Effector memory CD4-positive, alpha-beta T cell (primary cell): Measurements from ENCODE around the gene PELI2.

Experiments used
- DNase-seq, 3 donors: peaks; one replicate each; pipeline ENCODE4 v3.0.0-alpha.2; 2020
- H3K27ac ChIP-seq: 2 replicates; pipeline ENCODE4 v1.7.0; 2013; ENCODE audit warnings: mild to moderate bottlenecking, low read length, moderate library complexity; ENCODE audit not compliant: insufficient read depth, poor library complexity, severe bottlenecking
- H3K27me3 ChIP-seq: replicated peaks from 2 replicates; pipeline ENCODE4 v1.7.0; 2013; ENCODE audit warnings: mild to moderate bottlenecking, low read length; ENCODE audit not compliant: insufficient read depth, control insufficient read depth, poor library complexity, severe bottlenecking
- H3K36me3 ChIP-seq: 2 replicates; pipeline ENCODE4 v1.7.0; 2013; ENCODE audit warnings: mild to moderate bottlenecking, low read length, moderate library complexity; ENCODE audit not compliant: control insufficient read depth, insufficient read depth
- H3K4me1 ChIP-seq: 2 replicates; pipeline ENCODE4 v1.7.0; 2013; ENCODE audit warnings: low read length, mild to moderate bottlenecking; ENCODE audit not compliant: control insufficient read depth, insufficient read depth, poor library complexity, severe bottlenecking
- H3K4me3 ChIP-seq: 2 replicates; pipeline ENCODE4 v1.7.0; 2013; ENCODE audit warnings: low read length, low read depth, mild to moderate bottlenecking; ENCODE audit not compliant: insufficient read depth, poor library complexity, severe bottlenecking
- H3K9me3 ChIP-seq: 2 replicates; pipeline ENCODE4 v1.7.0; 2013; ENCODE audit warnings: mild to moderate bottlenecking, low read length, moderate library complexity; ENCODE audit not compliant: control insufficient read depth

The PELI2 gene

DNA sequence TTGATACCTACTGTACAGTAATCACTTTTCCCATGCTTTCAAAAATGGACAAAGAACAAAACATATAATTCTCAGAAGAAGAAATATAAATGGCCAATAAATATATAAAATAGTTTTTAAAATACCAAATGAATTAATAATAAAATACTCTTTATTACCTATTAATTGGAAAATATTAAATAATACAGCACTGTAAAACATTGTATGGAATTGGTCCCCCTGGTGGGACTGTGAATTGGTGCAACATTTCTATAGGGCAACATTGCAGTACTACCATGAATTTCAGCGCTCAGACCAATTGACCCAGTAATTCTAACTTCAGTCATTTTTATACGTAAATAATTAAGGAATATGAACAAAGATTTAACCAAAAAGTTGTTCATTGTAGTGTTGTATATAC lies 162.6 kb downstream of the PELI2 start:
- DNase-seq: no peak
- no peaks in the 10 kb centered on the region for H3K36me3 ChIP-seq
- no peaks in the 10 kb centered on the region for H3K27me3 ChIP-seq
- H3K4me3 ChIP-seq: no peak overlapping the region
- no peaks in the 10 kb centered on the region for H3K4me1 ChIP-seq
- H3K9me3 ChIP-seq: no peaks in the 10 kb centered on the region
- no peak overlapping the region for H3K27ac ChIP-seq

DNA sequence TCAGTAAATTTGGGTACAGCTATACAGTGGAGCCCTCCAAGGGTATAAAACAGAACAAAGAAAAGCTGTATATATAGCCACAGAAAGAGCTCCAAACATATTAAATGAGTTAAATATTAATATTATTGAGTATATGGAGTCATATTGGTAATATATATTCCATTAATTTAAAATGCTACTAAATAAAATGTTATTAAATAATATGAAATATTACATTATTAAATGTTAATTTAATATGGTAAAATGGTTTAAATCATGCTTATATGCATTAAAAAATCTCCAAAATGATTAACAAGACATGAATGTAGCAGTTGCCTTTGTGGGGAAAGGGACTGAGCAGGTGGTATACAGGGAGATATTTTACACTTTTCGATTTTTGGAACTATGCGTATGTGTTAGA lies 164.0 kb downstream of the PELI2 start:
- H3K4me1 ChIP-seq: no peaks in the 10 kb centered on the region
- no peaks in the 10 kb centered on the region for H3K27me3 ChIP-seq
- no peak overlapping the region for H3K27ac ChIP-seq
- H3K9me3 ChIP-seq: no peaks in the 10 kb centered on the region
- no peak for DNase-seq
- no peaks in the 10 kb centered on the region for H3K36me3 ChIP-seq
- H3K4me3 ChIP-seq: no peak overlapping the region

DNA sequence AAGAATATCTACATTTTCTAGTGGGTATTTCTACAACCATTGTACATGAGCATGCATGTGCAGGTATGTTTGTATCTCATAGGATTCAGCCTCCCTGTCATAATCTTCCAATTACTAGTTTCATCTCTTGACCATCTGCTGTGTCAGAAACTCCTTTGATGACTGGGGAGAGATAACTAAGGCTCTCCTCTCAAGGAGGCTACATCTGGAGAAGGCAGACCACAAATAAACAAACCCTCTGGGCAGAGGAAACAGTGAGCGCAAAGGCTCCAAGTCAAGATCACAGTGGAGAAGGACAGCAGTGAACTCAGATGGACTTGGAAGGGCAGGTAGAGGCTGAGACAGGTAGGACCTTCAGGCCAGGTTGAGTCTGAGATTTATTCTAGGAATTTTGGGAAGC lies 166.4 kb downstream of the PELI2 start:
- DNase-seq: no peak
- Histone ChIP-seq H3K9me3 (no peaks in the 10 kb centered on the region), H3K27ac (no peak overlapping the region), H3K27me3 (no peaks in the 10 kb centered on the region), H3K4me1 (no peaks in the 10 kb centered on the region), H3K4me3 (no peak overlapping the region), H3K36me3 (no peaks in the 10 kb centered on the region)

DNA sequence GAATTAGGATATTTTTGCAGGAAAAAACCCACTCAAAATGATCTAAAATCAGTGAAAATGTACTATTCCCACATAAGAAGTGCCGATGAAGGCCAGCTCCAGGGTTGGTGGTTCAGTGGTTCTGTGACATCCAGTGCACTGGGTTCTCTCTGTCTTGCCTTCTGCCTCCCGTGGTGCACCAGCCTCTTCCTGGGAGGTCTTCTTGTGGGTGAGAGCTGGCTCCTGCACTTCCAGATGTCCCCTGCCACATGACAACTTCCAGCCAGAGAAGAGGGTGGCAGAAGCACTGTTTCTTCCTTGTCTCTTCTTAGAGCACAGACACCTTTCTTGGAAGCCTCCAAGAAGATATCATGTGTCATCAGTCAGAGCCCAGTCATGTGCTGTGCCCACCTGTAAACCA lies 170.9 kb downstream of the PELI2 start:
- Histone ChIP-seq H3K9me3 (no peaks in the 10 kb centered on the region), H3K27ac (no peak overlapping the region)

DNA sequence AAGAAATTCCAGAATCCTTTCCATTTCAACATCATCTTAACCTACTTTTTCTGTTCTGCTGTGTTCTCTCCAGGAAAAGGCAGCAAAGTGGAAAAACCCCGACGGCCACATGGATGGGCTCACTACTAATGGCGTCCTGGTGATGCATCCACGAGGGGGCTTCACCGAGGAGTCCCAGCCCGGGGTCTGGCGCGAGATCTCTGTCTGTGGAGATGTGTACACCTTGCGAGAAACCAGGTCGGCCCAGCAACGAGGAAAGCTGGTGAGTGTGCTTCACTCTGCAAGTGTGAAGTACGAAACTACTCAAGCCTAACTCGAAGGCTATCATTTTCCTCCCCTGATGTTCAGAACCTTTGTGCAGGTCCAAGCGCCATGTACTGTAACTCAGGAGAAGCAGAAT lies 172.0 kb downstream of the PELI2 start:
- Histone ChIP-seq H3K27me3 (no peaks in the 10 kb centered on the region), H3K36me3 (peaks cover 9% of the 10 kb centered on the region), H3K4me1 (no peaks in the 10 kb centered on the region), H3K27ac (no peak overlapping the region), H3K4me3 (no peak overlapping the region), H3K9me3 (no peaks in the 10 kb centered on the region)
- no peak for DNase-seq

More for the DNA sequence above, 170.9 kb downstream of the PELI2 start:
- Histone ChIP-seq H3K36me3 (peaks cover 9% of the 10 kb centered on the region), H3K4me3 (no peak overlapping the region), H3K4me1 (no peaks in the 10 kb centered on the region), H3K27me3 (no peaks in the 10 kb centered on the region)
- no peak for DNase-seq

DNA sequence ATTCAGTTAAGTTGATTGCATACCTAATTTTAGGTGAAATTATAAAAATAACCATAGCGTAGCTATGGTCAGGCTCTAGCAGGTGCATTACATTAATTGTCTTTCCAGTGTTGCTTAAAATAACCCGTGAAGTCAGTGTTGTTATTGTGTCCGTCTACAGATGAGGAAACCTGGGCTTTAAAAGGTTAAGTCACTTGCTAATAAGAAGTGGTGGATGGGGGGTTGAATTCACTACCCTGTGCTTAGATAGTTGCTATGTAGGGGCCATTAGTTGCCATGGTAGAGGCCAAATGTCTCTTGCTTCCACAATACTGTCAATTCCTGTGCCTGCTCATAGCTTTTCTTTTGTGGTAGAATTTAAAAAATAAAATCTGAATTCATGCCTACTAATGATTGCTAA lies 174.8 kb downstream of the PELI2 start:
- Histone ChIP-seq H3K36me3 (peaks cover 12% of the 10 kb centered on the region), H3K4me1 (no peaks in the 10 kb centered on the region), H3K4me3 (no peak overlapping the region), H3K27me3 (no peaks in the 10 kb centered on the region), H3K9me3 (no peaks in the 10 kb centered on the region), H3K27ac (no peak overlapping the region)
- DNase-seq: no peak

DNA sequence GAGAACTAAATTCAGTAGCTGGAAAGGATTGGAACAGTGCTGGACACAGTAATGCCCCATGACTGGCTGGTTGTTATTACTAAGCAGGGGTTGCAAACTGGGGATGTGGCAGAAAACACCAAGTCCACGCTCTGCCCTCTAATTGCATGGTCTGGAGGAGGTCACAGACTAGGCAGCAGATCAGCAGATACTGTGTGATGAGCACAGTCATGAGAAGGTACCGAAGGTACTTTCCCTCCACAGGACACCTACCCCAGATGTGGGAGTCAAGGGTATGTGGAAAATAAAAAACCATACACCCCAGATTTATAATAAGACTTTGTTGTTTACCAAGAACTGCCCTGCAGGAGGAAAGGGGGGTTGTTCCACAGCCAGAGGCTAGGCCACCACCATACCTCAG lies 175.3 kb downstream of the PELI2 start:
- peaks cover 12% of the 10 kb centered on the region for H3K36me3 ChIP-seq
- H3K27ac ChIP-seq: no peak overlapping the region
- no peaks in the 10 kb centered on the region for H3K27me3 ChIP-seq
- no peak overlapping the region for H3K4me3 ChIP-seq
- no peaks in the 10 kb centered on the region for H3K9me3 ChIP-seq
- H3K4me1 ChIP-seq: no peaks in the 10 kb centered on the region
- DNase-seq: no peak

DNA sequence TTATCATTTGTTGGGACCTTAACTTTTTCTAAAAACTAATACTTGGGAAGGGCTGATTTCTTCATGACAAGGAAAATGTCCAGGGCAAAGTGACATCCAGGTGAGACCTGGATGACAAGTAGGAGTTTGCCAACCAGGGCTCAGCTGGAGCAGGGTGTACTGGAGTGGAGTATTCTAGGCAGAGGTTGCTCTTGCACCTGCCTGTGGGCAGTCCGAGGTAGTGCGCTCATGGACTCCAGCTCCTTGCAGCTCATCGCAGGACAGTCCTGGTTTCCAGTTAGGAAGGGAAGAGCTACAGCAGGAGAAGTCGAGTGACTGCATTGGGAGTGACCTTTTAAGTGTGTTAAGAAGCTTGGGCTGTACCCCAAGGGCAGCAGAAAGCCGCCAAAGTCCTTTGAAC lies 175.9 kb downstream of the PELI2 start:
- Histone ChIP-seq H3K27ac (no peak overlapping the region), H3K36me3 (peaks cover 12% of the 10 kb centered on the region), H3K27me3 (no peaks in the 10 kb centered on the region), H3K9me3 (no peaks in the 10 kb centered on the region), H3K4me1 (no peaks in the 10 kb centered on the region), H3K4me3 (no peak overlapping the region)
- DNase-seq: no peak

DNA sequence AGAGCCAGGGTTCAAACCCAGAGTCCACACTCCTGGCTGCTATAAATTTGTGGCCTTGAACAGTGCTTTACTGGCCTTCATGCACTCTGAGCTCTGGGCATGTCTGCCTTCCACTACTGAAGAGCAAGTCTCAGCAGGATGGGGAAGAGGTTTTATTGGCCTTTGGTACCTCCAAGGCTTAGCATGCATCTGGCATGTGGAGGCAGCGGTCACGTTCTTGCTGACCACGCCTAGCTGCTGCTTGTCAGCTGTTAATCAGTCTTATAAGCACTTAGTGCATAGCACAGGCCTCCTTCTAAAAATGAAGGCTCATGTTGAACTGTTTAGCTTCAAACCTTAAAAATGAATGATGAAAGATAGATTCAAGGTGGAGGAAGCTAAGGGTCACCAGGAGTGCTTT lies 177.5 kb downstream of the PELI2 start:
- no peaks in the 10 kb centered on the region for H3K27me3 ChIP-seq
- no peak overlapping the region for H3K27ac ChIP-seq
- no peak for DNase-seq
- H3K4me3 ChIP-seq: no peak overlapping the region
- no peaks in the 10 kb centered on the region for H3K4me1 ChIP-seq
- no peaks in the 10 kb centered on the region for H3K9me3 ChIP-seq
- H3K36me3 ChIP-seq: peaks cover 3% of the 10 kb centered on the region

DNA sequence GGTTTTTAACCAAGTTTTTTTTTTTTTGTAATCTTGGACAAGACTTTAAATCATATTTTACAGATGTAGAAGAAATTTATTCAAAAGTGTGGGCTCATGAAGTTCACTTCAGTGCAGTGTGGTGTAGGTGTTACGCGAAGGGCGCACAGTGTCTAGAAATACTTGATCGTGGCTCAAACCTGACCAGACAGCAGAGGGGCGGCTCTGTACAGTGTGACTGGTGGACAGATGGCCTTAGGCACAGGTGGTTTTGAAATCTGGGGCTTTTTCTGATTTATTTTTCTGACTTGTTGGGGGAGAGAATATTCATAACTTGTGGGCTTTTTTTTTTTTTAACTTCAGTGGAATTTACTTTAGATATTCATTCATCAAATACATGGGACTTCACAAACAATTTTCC lies 179.2 kb downstream of the PELI2 start:
- H3K36me3 ChIP-seq: peaks cover 3% of the 10 kb centered on the region
- no peak overlapping the region for H3K27ac ChIP-seq
- DNase-seq: no peak
- H3K4me3 ChIP-seq: no peak overlapping the region
- H3K4me1 ChIP-seq: no peaks in the 10 kb centered on the region
- H3K9me3 ChIP-seq: no peaks in the 10 kb centered on the region
- no peaks in the 10 kb centered on the region for H3K27me3 ChIP-seq
